OCI-LY3 (cell line): Measurements from ENCODE around the gene HCFC2.

Experiments used
- EZH2phosphoT487 ChIP-seq: fragments of 200-600 bp; shearing (Covaris generic); IDR thresholded peaks from 2 replicates; pipeline ENCODE4 v1.6.1; 2018; ENCODE audit warnings: antibody characterized with exemption, mixed run types, low read depth
- TF ChIP-seq, protein P1 (sequence below): fragments of 200-600, 300-600 bp; sonication (generic); IDR thresholded peaks from 2 replicates; pipeline ENCODE4 v1.5.1; 2014; ENCODE audit warnings: antibody characterized with exemption, low read length, low read depth

DNA sequence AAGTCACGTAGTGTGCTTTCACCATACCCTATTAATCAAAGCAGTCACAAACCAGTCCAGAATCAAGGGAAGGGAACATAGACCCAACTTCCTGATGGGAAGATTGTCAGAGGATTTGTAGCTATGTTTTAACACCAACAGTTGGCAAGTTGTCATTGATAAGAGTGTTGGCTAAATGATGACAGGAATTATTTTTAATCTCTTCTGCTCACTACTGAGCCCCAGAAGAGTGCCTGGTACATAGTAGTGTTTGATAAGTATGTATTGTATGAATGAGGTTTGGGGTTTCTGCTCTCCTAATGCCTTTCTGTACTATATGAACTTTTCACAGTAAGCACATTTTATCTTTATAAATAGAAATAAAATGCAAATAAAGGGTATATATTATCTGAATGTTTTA, 14.7 kb downstream of the HCFC2 start:
- TF ChIP-seq, protein P1, sequence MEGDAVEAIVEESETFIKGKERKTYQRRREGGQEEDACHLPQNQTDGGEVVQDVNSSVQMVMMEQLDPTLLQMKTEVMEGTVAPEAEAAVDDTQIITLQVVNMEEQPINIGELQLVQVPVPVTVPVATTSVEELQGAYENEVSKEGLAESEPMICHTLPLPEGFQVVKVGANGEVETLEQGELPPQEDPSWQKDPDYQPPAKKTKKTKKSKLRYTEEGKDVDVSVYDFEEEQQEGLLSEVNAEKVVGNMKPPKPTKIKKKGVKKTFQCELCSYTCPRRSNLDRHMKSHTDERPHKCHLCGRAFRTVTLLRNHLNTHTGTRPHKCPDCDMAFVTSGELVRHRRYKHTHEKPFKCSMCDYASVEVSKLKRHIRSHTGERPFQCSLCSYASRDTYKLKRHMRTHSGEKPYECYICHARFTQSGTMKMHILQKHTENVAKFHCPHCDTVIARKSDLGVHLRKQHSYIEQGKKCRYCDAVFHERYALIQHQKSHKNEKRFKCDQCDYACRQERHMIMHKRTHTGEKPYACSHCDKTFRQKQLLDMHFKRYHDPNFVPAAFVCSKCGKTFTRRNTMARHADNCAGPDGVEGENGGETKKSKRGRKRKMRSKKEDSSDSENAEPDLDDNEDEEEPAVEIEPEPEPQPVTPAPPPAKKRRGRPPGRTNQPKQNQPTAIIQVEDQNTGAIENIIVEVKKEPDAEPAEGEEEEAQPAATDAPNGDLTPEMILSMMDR: no peak
- no peak for TF ChIP-seq EZH2phosphoT487
